Stimulated activated CD8-positive, alpha-beta memory T cell treated with anti-CD3 and anti-CD28 coated beads, Interleukin-12 subunit alpha, Interleukin-12 subunit beta, amount 100 ng/mL, for 24 hours (primary cell): ENCODE data around the gene STPG3.
"Not testable (repeated sequence)": the region's sequence is repeated elsewhere in the genome, so short reads cannot be mapped to it uniquely, and the experiment has no call there.

Experiments
- DNase-seq: peaks from one replicate; pipeline ENCODE4 v3.0.0-alpha.2; 2020; ENCODE audit errors: extremely low read depth

The STPG3 gene

GRCh38 chr9:137244486-137245449, 6.3 kb upstream of the STPG3 start:
- no peak for DNase-seq

- no peak for DNase-seq
These were observed 5.3 kb upstream of the STPG3 start for GRCh38 chr9:137245450-137246421.

- no peak for DNase-seq
These were observed 3.8 kb upstream of the STPG3 start for GRCh38 chr9:137247135-137247915.

- no peak for DNase-seq
These were observed 3.2 kb upstream of the STPG3 start for GRCh38 chr9:137247916-137248175.

- DNase-seq: no peak
These were observed 525 bp upstream of the STPG3 start for GRCh38 chr9:137250329-137251193.

GRCh38 chr9:137251490-137252268, 593 bp downstream of the STPG3 start:
- no peak for DNase-seq

GRCh38 chr9:137252555-137253506, 1.7 kb downstream of the STPG3 start:
- DNase-seq: no peak

- no peak for DNase-seq
These were observed 2.9 kb downstream of the STPG3 start for GRCh38 chr9:137253717-137254623.

GRCh38 chr9:137254624-137255447, 3.8 kb downstream of the STPG3 start, which contains the start of gene NELFB:
NELFB (plus strand) TSS chr9:137255327.
- DNase-seq: peak; percentile 91

- DNase-seq: no peak
These were observed 4.5 kb downstream of the STPG3 start for GRCh38 chr9:137255448-137256114.

GRCh38 chr9:137256362-137256761, 5.3 kb downstream of the STPG3 start:
- no peak for DNase-seq

GRCh38 chr9:137256856-137257255, 5.8 kb downstream of the STPG3 start:
- DNase-seq: no peak

- DNase-seq: not testable (repeated sequence)
These were observed 11.3 kb downstream of the STPG3 start for GRCh38 chr9:137262173-137262908.

GRCh38 chr9:137262909-137263285, 11.8 kb downstream of the STPG3 start:
- DNase-seq: no peak

- DNase-seq: no peak
These were observed 12.4 kb downstream of the STPG3 start for GRCh38 chr9:137263506-137263905.

GRCh38 chr9:137264067-137264466, 13.0 kb downstream of the STPG3 start:
- no peak for DNase-seq
